Measurements from ENCODE around the gene MYBL2.
"Not testable (repeated sequence)": the region's sequence is repeated elsewhere in the genome, so short reads cannot be mapped to it uniquely, and the experiment has no call there.

Gene MYBL2

GRCh38 chr20:43752561-43753301, 85.8 kb downstream of the MYBL2 start:
- no peak for DNase-seq

- no peak for DNase-seq
Measured at GRCh38 chr20:43755390-43755789, 88.5 kb downstream of the MYBL2 start.

- DNase-seq, result no peak
Measured at GRCh38 chr20:43755851-43756250, 88.9 kb downstream of the MYBL2 start.

- not testable (repeated sequence) for DNase-seq
Measured at GRCh38 chr20:43757888-43758287, 91.0 kb downstream of the MYBL2 start.

- DNase-seq, result no peak
Measured at GRCh38 chr20:43761386-43762340, 94.7 kb downstream of the MYBL2 start.

- no peak for DNase-seq
Measured at GRCh38 chr20:43762911-43763310, 96.0 kb downstream of the MYBL2 start.

- DNase-seq, result no peak
Measured at GRCh38 chr20:43765916-43766315, 99.0 kb downstream of the MYBL2 start.
